ENCODE measurements around the gene EYA2. TPM values are rescaled to one million over a fixed set of nuclear protein-coding genes. Genes with fewer than 3 reads are reported as not detected.

EYA2 gene
- total and polyA plus RNA-seq, 2 donors (not counting 1 experiment from before 2014, with no cell fraction given): 1.1 to 2.8 TPM

DNA sequence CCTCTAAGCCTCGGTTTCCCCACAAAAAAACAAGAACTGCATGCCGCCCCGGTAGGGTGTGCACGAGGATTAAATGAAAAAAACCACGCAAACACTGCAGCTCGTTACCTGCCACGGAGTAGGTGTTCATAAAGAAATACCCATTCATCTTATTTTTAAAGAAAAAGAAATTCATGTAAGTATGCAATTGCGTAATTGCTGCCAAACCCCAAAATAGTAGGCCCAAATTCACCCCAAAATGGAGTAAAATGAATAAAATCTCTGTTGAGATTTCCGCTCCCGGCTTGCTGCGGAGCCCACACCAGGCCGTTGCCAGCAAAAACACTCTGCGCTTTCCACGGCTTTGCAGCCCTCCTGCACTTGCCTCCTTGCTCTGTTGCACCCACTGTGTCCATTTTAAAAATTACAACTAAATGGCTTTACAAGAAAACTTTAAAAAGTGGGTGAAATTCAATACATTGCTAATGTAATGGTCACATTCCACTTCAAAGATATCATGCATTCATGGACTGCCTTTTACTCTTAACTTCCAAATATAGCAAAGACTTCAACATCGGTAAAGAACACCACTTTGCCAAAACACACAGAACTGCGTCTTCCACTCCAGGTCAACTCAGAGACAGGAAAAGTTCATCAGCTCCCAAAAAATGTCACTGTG is 336.9 kb downstream of the EYA2 start:
- intact Hi-C loops (cut with micrococcal nuclease): no loop called here
- TF ChIP-seq, protein P1, sequence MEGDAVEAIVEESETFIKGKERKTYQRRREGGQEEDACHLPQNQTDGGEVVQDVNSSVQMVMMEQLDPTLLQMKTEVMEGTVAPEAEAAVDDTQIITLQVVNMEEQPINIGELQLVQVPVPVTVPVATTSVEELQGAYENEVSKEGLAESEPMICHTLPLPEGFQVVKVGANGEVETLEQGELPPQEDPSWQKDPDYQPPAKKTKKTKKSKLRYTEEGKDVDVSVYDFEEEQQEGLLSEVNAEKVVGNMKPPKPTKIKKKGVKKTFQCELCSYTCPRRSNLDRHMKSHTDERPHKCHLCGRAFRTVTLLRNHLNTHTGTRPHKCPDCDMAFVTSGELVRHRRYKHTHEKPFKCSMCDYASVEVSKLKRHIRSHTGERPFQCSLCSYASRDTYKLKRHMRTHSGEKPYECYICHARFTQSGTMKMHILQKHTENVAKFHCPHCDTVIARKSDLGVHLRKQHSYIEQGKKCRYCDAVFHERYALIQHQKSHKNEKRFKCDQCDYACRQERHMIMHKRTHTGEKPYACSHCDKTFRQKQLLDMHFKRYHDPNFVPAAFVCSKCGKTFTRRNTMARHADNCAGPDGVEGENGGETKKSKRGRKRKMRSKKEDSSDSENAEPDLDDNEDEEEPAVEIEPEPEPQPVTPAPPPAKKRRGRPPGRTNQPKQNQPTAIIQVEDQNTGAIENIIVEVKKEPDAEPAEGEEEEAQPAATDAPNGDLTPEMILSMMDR (IDR thresholded peaks at IDR 0.05): no peak
- no peak for TF ChIP-seq EZH2 (IDR thresholded peaks at IDR 0.05; ENCODE audit: borderline replicate concordance, insufficient read depth, low read depth, low read length, poor library complexity, severe bottlenecking)
- ChIA-PET POLR2A (no interaction called here), CTCF (no interaction called here)
- Histone ChIP-seq H3K4me1 (ENCODE audit: control insufficient read depth in 2 of 2, insufficient read depth in 2 of 2, low read length in 2 of 2) (no peaks in the 10 kb centered on the region), H3K36me3 (replicated peaks in 1 of 2; ENCODE audit: control extremely low read depth in 1 of 2, control insufficient read depth in 1 of 2, extremely low read depth in 1 of 2, insufficient read depth in 2 of 2, low read length in 1 of 2) (peaks cover 33 to 91% of the 10 kb centered on the region in 2 experiments), H2AFZ (ENCODE audit: insufficient read depth, low read depth, low read length, poor library complexity, severe bottlenecking) (no peak overlapping the region), H3K4me3 (ENCODE audit: control extremely low read depth in 1 of 5, extremely low read depth in 1 of 5, insufficient read depth in 1 of 5, low read depth in 2 of 5, low read length in 4 of 5) (no peak overlapping the region), H3K27me3 (replicated peaks in 1 of 4; ENCODE audit: control extremely low read depth in 1 of 4, control insufficient read depth in 3 of 4, insufficient read depth in 4 of 4, low read length in 3 of 4) (no peaks in the 10 kb centered on the region), H4K20me1 (ENCODE audit: control insufficient read depth, insufficient read depth, low read length, poor library complexity, severe bottlenecking) (peaks cover 6% of the 10 kb centered on the region), H3K79me2 (ENCODE audit: control insufficient read depth, insufficient read depth, low read length) (peaks cover 14% of the 10 kb centered on the region), H3K27ac (ENCODE audit: low read length in 2 of 2) (no peak overlapping the region), H3K4me2 (replicated peaks; ENCODE audit: low read depth, low read length, poor library complexity, severe bottlenecking) (no peak overlapping the region), H3K9me3 (ENCODE audit: control extremely low read depth in 1 of 3, control insufficient read depth in 2 of 3, insufficient read depth in 1 of 3, low read length in 2 of 3) (no peaks in the 10 kb centered on the region), H3K9ac (ENCODE audit: low read length) (no peak overlapping the region)
- peak overlapping the region; percentile 26 for H3K27ac Mint-ChIP-seq
- no peak for DNase-seq
- no peaks in the 10 kb centered on the region for H3K4me1 Mint-ChIP-seq
- no peak overlapping the region for H3K4me3 Mint-ChIP-seq
- H3K27me3 Mint-ChIP-seq: no peaks in the 10 kb centered on the region
- no peak for ATAC-seq (ENCODE audit: low read depth)
- H3K9me3 Mint-ChIP-seq (ENCODE audit: insufficient read depth): no peaks in the 10 kb centered on the region
- over 99% methylated on average over 11 of the region's 16 CpGs for WGBS (ENCODE audit: insufficient coverage)

DNA sequence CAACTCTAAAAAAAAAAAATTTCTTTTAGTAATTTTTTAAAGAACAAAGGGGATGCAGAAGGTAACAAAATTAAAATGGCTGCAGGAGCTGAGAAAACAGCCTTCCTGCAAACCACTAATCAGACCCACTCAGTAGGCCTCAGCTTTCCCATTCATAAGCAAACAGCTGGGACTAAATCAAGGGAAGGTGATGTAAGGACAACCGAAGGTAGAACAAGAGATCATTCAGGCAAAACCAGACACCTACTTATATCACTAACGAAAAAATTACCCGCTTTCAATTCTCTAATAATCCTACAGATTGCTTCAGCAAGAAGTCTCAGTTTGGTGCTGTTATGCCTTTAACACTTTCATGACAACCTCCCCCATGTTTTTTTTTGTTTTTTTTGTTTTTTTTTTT is 337.9 kb downstream of the EYA2 start:
- no peak for DNase-seq
- no peaks in the 10 kb centered on the region for H3K27me3 Mint-ChIP-seq
- no peaks in the 10 kb centered on the region for H3K9me3 ChIP-seq (ENCODE audit: control extremely low read depth in 1 of 3, control insufficient read depth in 2 of 3, insufficient read depth in 1 of 3, low read length in 2 of 3)
- intact Hi-C loops (cut with micrococcal nuclease): no loop called here
- no peak overlapping the region for H3K9ac ChIP-seq (ENCODE audit: low read length)
- H3K4me2 ChIP-seq (replicated peaks; ENCODE audit: low read depth, low read length, poor library complexity, severe bottlenecking): no peak overlapping the region
- no peak overlapping the region for H3K27ac Mint-ChIP-seq
- H3K27ac ChIP-seq (ENCODE audit: low read length in 2 of 2): no peak overlapping the region
- H3K36me3 ChIP-seq (replicated peaks in 1 of 2; ENCODE audit: control extremely low read depth in 1 of 2, control insufficient read depth in 1 of 2, extremely low read depth in 1 of 2, insufficient read depth in 2 of 2, low read length in 1 of 2): peaks cover 28 to 89% of the 10 kb centered on the region in 2 experiments
- H3K4me3 Mint-ChIP-seq: no peak overlapping the region
- no peak overlapping the region for H3K4me3 ChIP-seq (ENCODE audit: control extremely low read depth in 1 of 5, extremely low read depth in 1 of 5, insufficient read depth in 1 of 5, low read depth in 2 of 5, low read length in 4 of 5)
- CTCF ChIA-PET: interaction anchor here (1.1 kb wide), 1 partner anchor 152 kb away, joined by 4 read pairs; no protein-coding TSS in a partner anchor
- WGBS (ENCODE audit: insufficient coverage): 60% methylated on average over 1 of the region's 3 CpGs
- H3K27me3 ChIP-seq (replicated peaks in 1 of 4; ENCODE audit: control extremely low read depth in 1 of 4, control insufficient read depth in 3 of 4, insufficient read depth in 4 of 4, low read length in 3 of 4): no peaks in the 10 kb centered on the region
- H3K9me3 Mint-ChIP-seq (ENCODE audit: insufficient read depth): no peaks in the 10 kb centered on the region
- H4K20me1 ChIP-seq (ENCODE audit: control insufficient read depth, insufficient read depth, low read length, poor library complexity, severe bottlenecking): peaks cover 6% of the 10 kb centered on the region
- H3K4me1 Mint-ChIP-seq: no peaks in the 10 kb centered on the region
- H2AFZ ChIP-seq (ENCODE audit: insufficient read depth, low read depth, low read length, poor library complexity, severe bottlenecking): no peak overlapping the region
- ATAC-seq (ENCODE audit: low read depth): no peak
- POLR2A ChIA-PET: no interaction called here
- TF ChIP-seq, protein P1 (IDR thresholded peaks at IDR 0.05): no peak
- TF ChIP-seq EZH2 (IDR thresholded peaks at IDR 0.05; ENCODE audit: borderline replicate concordance, insufficient read depth, low read depth, low read length, poor library complexity, severe bottlenecking): no peak
- H3K4me1 ChIP-seq (ENCODE audit: control insufficient read depth in 2 of 2, insufficient read depth in 2 of 2, low read length in 2 of 2): no peaks in the 10 kb centered on the region
- peaks cover 23% of the 10 kb centered on the region for H3K79me2 ChIP-seq (ENCODE audit: control insufficient read depth, insufficient read depth, low read length)

Measured in B cell (primary cell).